ENCODE results near the gene FOXL2NB. TPM values are rescaled to one million over a fixed set of nuclear protein-coding genes. Genes with fewer than 3 reads are reported as not detected.
"Not testable (repeated sequence)": the region's sequence is repeated elsewhere in the genome, so short reads cannot be mapped to it uniquely, and the experiment has no call there.

FOXL2NB gene
- total and polyA plus RNA-seq, 10 of the 15 experiments (the other 5 are each of a cell fraction or from before 2014, with no cell fraction given) = not detected

- ChIA-PET POLR2A (interaction anchor here (0.6 kb wide), 1 partner anchor 211 kb away, joined by 9 read pairs; no protein-coding TSS in a partner anchor), SMC1A (ENCODE audit: uncharacterized antibody, unreplicated experiment) (interaction anchor here (0.7 to 2.3 kb wide), 4 partner anchors 226 to 506 kb away, joined by 3 to 14 read pairs (median 7); no protein-coding TSS in a partner anchor), CTCF (interaction anchor here (0.6 to 18.6 kb wide), 15 partner anchors 9 to 739 kb away, joined by 3 to 451 read pairs (median 38); partner anchors contain the start of genes CEP70 and FAIM), RAD21 (ENCODE audit: unreplicated experiment) (interaction anchor here (0.6 to 5.2 kb wide), 8 partner anchors 103 to 855 kb away, joined by 3 to 36 read pairs (median 4); partner anchors contain the start of gene CEP70)
- in situ Hi-C loops (cut with MboI) = loop anchor here (5.0 kb wide), 1 partner anchor 504 kb away; no protein-coding TSS in a partner anchor
- no peaks in the 10 kb centered on the region for H3K79me2 ChIP-seq (ENCODE audit: control insufficient read depth, insufficient read depth, low read length)
- H3K27ac ChIP-seq (ENCODE audit: control insufficient read depth, insufficient read depth) = no peak overlapping the region
- H3K4me3 ChIP-seq = no peak overlapping the region
- no peak for ATAC-seq
- TF ChIP-seq GABPA (IDR thresholded peaks at IDR 0.05; ENCODE audit: low read depth) (no peak), SMAD1 (IDR thresholded peaks at IDR 0.05; ENCODE audit: low read depth, partially characterized antibody) (no peak), IRF3 (IDR thresholded peaks at IDR 0.05) (no peak), SP1 (IDR thresholded peaks at IDR 0.05; ENCODE audit: low read depth, low read length) (no peak), RUNX3 (IDR thresholded peaks at IDR 0.05; ENCODE audit: low read length) (no peak)
- no peak for DNase-seq (ENCODE audit: low read depth, low spot score)
- no peaks in the 10 kb centered on the region for H3K27me3 ChIP-seq (replicated peaks in 1 of 2; ENCODE audit: control insufficient read depth in 2 of 2, insufficient read depth in 2 of 2, low read length in 1 of 2)
- no peaks in the 10 kb centered on the region for H3K36me3 ChIP-seq (ENCODE audit: control insufficient read depth in 2 of 2, insufficient read depth in 2 of 2, low read length in 1 of 2)
- no peaks in the 10 kb centered on the region for H3K4me1 ChIP-seq (ENCODE audit: control insufficient read depth, insufficient read depth, low read length)
- WGBS (ENCODE audit: insufficient coverage, insufficient replicate concordance, low lambda C conversion rate, missing lambda C conversion rate) = 45% methylated on average over 8 of the region's 8 CpGs
- no peak overlapping the region for H3K4me2 ChIP-seq (ENCODE audit: control insufficient read depth, insufficient read depth)
- no peak for FAIRE-seq
- no peak overlapping the region for H3K9ac ChIP-seq (ENCODE audit: control insufficient read depth, insufficient read depth, low read length)
- no peaks in the 10 kb centered on the region for H3K9me3 ChIP-seq (replicated peaks; ENCODE audit: control insufficient read depth, insufficient read depth, low read length)
- no peak overlapping the region for H2AFZ ChIP-seq (ENCODE audit: control insufficient read depth, low read depth, low read length)
- no peaks in the 10 kb centered on the region for H4K20me1 ChIP-seq (ENCODE audit: control insufficient read depth, insufficient read depth)
- intact Hi-C loops (cut with micrococcal nuclease; ENCODE audit: unreplicated experiment) = loop anchor here (2.0 kb wide), 3 partner anchors 505 to 853 kb away; no protein-coding TSS in a partner anchor
- no TSS peak for BruUV-seq (replicated peaks)
Observed at GRCh38 chr3:138921316-138922292, 25.4 kb upstream of the FOXL2NB start.

- DNase-seq (ENCODE audit: low read depth, low spot score); H3K9me3 ChIP-seq (replicated peaks; ENCODE audit: control insufficient read depth, insufficient read depth, low read length); H3K79me2 ChIP-seq (ENCODE audit: control insufficient read depth, insufficient read depth, low read length); H3K4me1 ChIP-seq (ENCODE audit: control insufficient read depth, insufficient read depth, low read length); FAIRE-seq; H3K9ac ChIP-seq (ENCODE audit: control insufficient read depth, insufficient read depth, low read length); POLR2A ChIA-PET; H2AFZ ChIP-seq (ENCODE audit: control insufficient read depth, low read depth, low read length); H4K20me1 ChIP-seq (ENCODE audit: control insufficient read depth, insufficient read depth); H3K27me3 ChIP-seq (replicated peaks in 1 of 2; ENCODE audit: control insufficient read depth in 2 of 2, insufficient read depth in 2 of 2, low read length in 1 of 2); H3K36me3 ChIP-seq (ENCODE audit: control insufficient read depth in 2 of 2, insufficient read depth in 2 of 2, low read length in 1 of 2); BruUV-seq (replicated peaks); H3K4me3 ChIP-seq; H3K4me2 ChIP-seq (ENCODE audit: control insufficient read depth, insufficient read depth); H3K27ac ChIP-seq (ENCODE audit: control insufficient read depth, insufficient read depth); ATAC-seq: not testable (repeated sequence)
- intact Hi-C loops (cut with micrococcal nuclease; ENCODE audit: unreplicated experiment) = loop anchor here (2.0 kb wide), 3 partner anchors 506 to 854 kb away; no protein-coding TSS in a partner anchor
- in situ Hi-C loops (cut with MboI) = loop anchor here (5.0 kb wide), 1 partner anchor 505 kb away; no protein-coding TSS in a partner anchor
- 70% methylated on average over 6 of the region's 6 CpGs for WGBS (ENCODE audit: insufficient coverage, insufficient replicate concordance, low lambda C conversion rate, missing lambda C conversion rate)
- SMC1A ChIA-PET (ENCODE audit: uncharacterized antibody, unreplicated experiment) = interaction anchor here (1.1 to 3.4 kb wide), 9 partner anchors 9 to 507 kb away, joined by 3 to 28 read pairs (median 10); partner anchors contain the start of gene CEP70
- RAD21 ChIA-PET (ENCODE audit: unreplicated experiment) = interaction anchor here (1.4 to 5.2 kb wide), 7 partner anchors 207 to 504 kb away, joined by 3 to 36 read pairs (median 5); partner anchors contain the start of gene CEP70
- CTCF ChIA-PET = interaction anchor here (0.9 to 18.6 kb wide), 21 partner anchors 10 to 742 kb away, joined by 3 to 451 read pairs (median 9); partner anchors contain the start of gene CEP70
Observed at GRCh38 chr3:138922400-138922799, 24.6 kb upstream of the FOXL2NB start.
